AG09309 (cell line): ENCODE results near the gene AIFM3.

ENCODE experiments used
- DNase-seq: peaks from one replicate; pipeline ENCODE4 v3.0.0-alpha.2; 2010; ENCODE audit warnings: low read depth
- H3K4me3 ChIP-seq: 2 replicates; pipeline ENCODE4 v1.5.1; 2011; ENCODE audit warnings: mild to moderate bottlenecking, low read depth, low read length, moderate library complexity; ENCODE audit not compliant: control insufficient read depth
- TF ChIP-seq, protein P1 (sequence below): IDR thresholded peaks from 2 replicates; pipeline ENCODE4 v1.5.1; 2011; ENCODE audit warnings: mild to moderate bottlenecking, low read depth, low read length, inconsistent platforms; ENCODE audit not compliant: insufficient read depth, control insufficient read depth; ENCODE audit errors: missing control alignments

Gene AIFM3

DNA sequence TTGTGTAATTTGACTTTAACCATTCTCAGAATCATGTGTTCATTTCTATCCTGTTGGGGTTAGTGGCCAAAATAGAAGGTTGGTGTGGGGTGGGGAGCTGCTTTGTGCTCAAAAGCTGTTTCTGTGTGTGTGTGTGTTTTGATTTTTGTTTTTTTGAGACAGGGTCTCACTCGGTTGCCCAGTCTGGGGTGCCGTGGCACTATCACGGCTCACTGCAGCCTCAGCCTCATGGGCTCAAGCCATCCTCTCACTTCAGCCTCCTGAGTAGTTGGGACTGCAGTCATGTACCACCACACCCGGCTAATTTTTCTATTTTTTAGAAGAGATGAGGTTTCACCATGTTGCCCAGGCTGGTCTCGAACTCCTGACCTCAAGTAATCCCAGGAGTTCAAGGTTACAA, 18.1 kb upstream of the AIFM3 start:
- TF ChIP-seq, protein P1, sequence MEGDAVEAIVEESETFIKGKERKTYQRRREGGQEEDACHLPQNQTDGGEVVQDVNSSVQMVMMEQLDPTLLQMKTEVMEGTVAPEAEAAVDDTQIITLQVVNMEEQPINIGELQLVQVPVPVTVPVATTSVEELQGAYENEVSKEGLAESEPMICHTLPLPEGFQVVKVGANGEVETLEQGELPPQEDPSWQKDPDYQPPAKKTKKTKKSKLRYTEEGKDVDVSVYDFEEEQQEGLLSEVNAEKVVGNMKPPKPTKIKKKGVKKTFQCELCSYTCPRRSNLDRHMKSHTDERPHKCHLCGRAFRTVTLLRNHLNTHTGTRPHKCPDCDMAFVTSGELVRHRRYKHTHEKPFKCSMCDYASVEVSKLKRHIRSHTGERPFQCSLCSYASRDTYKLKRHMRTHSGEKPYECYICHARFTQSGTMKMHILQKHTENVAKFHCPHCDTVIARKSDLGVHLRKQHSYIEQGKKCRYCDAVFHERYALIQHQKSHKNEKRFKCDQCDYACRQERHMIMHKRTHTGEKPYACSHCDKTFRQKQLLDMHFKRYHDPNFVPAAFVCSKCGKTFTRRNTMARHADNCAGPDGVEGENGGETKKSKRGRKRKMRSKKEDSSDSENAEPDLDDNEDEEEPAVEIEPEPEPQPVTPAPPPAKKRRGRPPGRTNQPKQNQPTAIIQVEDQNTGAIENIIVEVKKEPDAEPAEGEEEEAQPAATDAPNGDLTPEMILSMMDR = no peak
- no peak overlapping the region for H3K4me3 ChIP-seq
- DNase-seq = no peak

GRCh38 chr22:20949698-20950183, 17.3 kb upstream of the AIFM3 start:
- no peak overlapping the region for H3K4me3 ChIP-seq
- TF ChIP-seq, protein P1 = no peak

DNA sequence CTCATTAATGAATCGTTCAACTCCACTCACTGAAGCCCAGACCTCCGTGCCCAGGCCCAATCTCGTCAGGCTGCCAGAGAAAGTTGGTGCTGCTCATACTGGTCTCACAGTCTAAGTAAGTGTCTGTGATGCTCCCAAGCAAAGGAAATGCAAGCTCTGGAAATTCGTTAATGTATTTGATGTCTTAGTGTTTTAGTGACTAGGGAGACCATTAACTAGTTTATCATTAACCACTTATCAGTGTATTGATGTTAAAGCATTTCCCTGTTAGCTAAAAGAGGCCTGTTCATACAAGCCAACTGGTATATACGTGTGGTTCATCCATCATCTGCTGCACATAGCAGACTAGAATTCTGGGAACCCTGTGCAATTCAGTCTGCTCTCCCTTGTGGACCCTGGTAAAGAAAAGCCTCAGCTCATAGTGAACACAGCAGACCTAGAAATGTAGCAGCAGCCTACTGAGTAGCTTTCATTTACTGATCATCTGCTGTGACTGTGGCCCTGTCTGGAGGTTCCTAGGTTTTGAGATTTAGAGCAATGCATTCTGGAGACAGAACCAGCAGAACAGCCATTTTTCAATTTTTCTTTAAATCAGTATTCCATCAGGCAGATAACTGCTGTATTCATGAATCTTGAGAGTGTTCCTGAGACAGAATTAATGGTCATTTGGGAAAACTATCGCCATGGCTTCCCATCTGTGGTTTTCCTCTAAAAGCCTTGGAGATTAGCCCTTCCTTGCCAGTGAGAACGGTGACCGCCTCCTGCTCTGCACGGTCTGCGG, 15.7 kb upstream of the AIFM3 start:
- TF ChIP-seq, protein P1 = no peak
- no peak for DNase-seq
- no peak overlapping the region for H3K4me3 ChIP-seq

More at GRCh38 chr22:20949698-20950183, 17.3 kb upstream of the AIFM3 start:
- no peak for DNase-seq

- TF ChIP-seq, protein P1 = no peak
- H3K4me3 ChIP-seq = no peak overlapping the region
- no peak for DNase-seq
These were observed 15.1 kb upstream of the AIFM3 start for GRCh38 chr22:20951932-20952380.

GRCh38 chr22:20952544-20953341, 14.3 kb upstream of the AIFM3 start:
- no peak overlapping the region for H3K4me3 ChIP-seq
- no peak for DNase-seq
- TF ChIP-seq, protein P1 = no peak

- TF ChIP-seq, protein P1 = no peak
- H3K4me3 ChIP-seq = no peak overlapping the region
- DNase-seq = no peak
These were observed 13.8 kb upstream of the AIFM3 start for GRCh38 chr22:20953342-20953608.
